IMR-90 (cell line): ENCODE results near the gene LRRC19.

Source experiments
- BHLHE40 ChIP-seq: fragments of 150-350 bp; IDR thresholded peaks from 2 replicates; pipeline ENCODE4 v1.6.1; 2016; ENCODE audit warnings: mild to moderate bottlenecking, low read depth, low read length
- CEBPB ChIP-seq: IDR thresholded peaks from 2 replicates; pipeline ENCODE4 v1.6.1; 2012; ENCODE audit warnings: low read depth, low read length, improper control_type of control experiment
- CTCF ChIP-seq: conservative IDR thresholded peaks from 2 replicates; pipeline ENCODE4 v1.5.1; 2012; ENCODE audit warnings: mild to moderate bottlenecking, low read depth, low read length, improper control_type of control experiment
- FOS ChIP-seq: fragments of 150-350 bp; IDR thresholded peaks from 2 replicates; pipeline ENCODE4 v1.6.1; 2016; ENCODE audit warnings: low read depth, low read length
- MXI1 ChIP-seq: IDR thresholded peaks from 2 replicates; pipeline ENCODE4 v1.6.1; 2012; ENCODE audit warnings: low read depth, mild to moderate bottlenecking, low read length, moderate library complexity, borderline replicate concordance
- POLR2A ChIP-seq: IDR thresholded peaks from 2 replicates; pipeline ENCODE4 v1.6.1; 2012; ENCODE audit warnings: mild to moderate bottlenecking, low read depth, low read length
- RAD21 ChIP-seq: IDR thresholded peaks from 2 replicates; pipeline ENCODE4 v1.6.1; 2012; ENCODE audit warnings: low read length, improper control_type of control experiment
- RCOR1 ChIP-seq: IDR thresholded peaks from 2 replicates; pipeline ENCODE4 v1.6.1; 2012; ENCODE audit warnings: mild to moderate bottlenecking, low read length, improper control_type of control experiment; ENCODE audit not compliant: insufficient replicate concordance
- RFX5 ChIP-seq: IDR thresholded peaks from 2 replicates; pipeline ENCODE4 v1.8.0; 2012; ENCODE audit warnings: low read depth, mild to moderate bottlenecking, low read length, moderate library complexity
- SMC3 ChIP-seq: fragments of 150-350 bp; IDR thresholded peaks from 2 replicates; pipeline ENCODE4 v1.6.1; 2016; ENCODE audit warnings: low read depth, mild to moderate bottlenecking, antibody characterized with exemption, low read length, moderate library complexity
- USF2 ChIP-seq: fragments of 150-350 bp; IDR thresholded peaks from 2 replicates; pipeline ENCODE4 v1.6.1; 2017; ENCODE audit warnings: mild to moderate bottlenecking, antibody characterized with exemption, low read length, low read depth

GRCh38 chr9:27043176-27043575 is 37.7 kb upstream of the LRRC19 start:
- TF ChIP-seq CTCF (no peak), RCOR1 (no peak), MXI1 (no peak), POLR2A (no peak), RAD21 (no peak), SMC3 (no peak), RFX5 (no peak), CEBPB (no peak), BHLHE40 (no peak), USF2 (no peak), FOS (no peak)
